K562 (cell line): ENCODE data around the gene GPR153.

ENCODE experiments used
- E2F1 ChIP-seq: sonication (generic); formaldehyde crosslinking; IDR thresholded peaks from 2 replicates; pipeline ENCODE4 v1.8.1; 2023; ENCODE audit warnings: mild to moderate bottlenecking, missing genetic modification reagents, moderate library complexity
- GATA2 ChIP-seq: sonication (generic); formaldehyde crosslinking; IDR thresholded peaks from 2 replicates; pipeline ENCODE4 v1.4.0; 2020; ENCODE audit warnings: mild to moderate bottlenecking, missing genetic modification reagents
- HMG20B ChIP-seq: fragments of 250-450 bp; sonication (Bioruptor Pico); IDR thresholded peaks from 2 replicates; pipeline ENCODE4 v1.5.0; 2021; ENCODE audit warnings: mild to moderate bottlenecking
- NEUROD1 ChIP-seq: fragments of 150-350 bp; IDR thresholded peaks from 2 replicates; pipeline ENCODE4 v1.6.1; 2014; ENCODE audit warnings: borderline replicate concordance, low read length, low read depth; ENCODE audit not compliant: partially characterized antibody
- PCBP2 ChIP-seq: fragments of 200-400 bp; formaldehyde crosslinking; IDR thresholded peaks from 2 replicates; pipeline ENCODE4 v1.6.1; 2018; ENCODE audit warnings: low read length, low read depth, mild to moderate bottlenecking, moderate library complexity; ENCODE audit not compliant: poor library complexity, severe bottlenecking
- PPARD ChIP-seq: fragments of 250-450 bp; sonication (Bioruptor Pico); IDR thresholded peaks from 2 replicates; pipeline ENCODE4 v1.8.0; 2022; ENCODE audit warnings: inconsistent platforms, mild to moderate bottlenecking, moderate library complexity
- TF ChIP-seq, protein P1 (sequence below), 3 experiments: IDR thresholded peaks in 2 of 3; conservative IDR thresholded peaks in 1 of 3; 2 replicates each; pipeline ENCODE4 v1.5.1; 2011 to 2012; ENCODE audit warnings: low read length in 3 of 3, mild to moderate bottlenecking in 3 of 3, control low read depth in 2 of 3, improper control_type of control experiment in 1 of 3, inconsistent platforms in 1 of 3, low read depth in 1 of 3, mixed read lengths in 1 of 3, moderate library complexity in 1 of 3; ENCODE audit not compliant: insufficient read depth in 2 of 3

DNA sequence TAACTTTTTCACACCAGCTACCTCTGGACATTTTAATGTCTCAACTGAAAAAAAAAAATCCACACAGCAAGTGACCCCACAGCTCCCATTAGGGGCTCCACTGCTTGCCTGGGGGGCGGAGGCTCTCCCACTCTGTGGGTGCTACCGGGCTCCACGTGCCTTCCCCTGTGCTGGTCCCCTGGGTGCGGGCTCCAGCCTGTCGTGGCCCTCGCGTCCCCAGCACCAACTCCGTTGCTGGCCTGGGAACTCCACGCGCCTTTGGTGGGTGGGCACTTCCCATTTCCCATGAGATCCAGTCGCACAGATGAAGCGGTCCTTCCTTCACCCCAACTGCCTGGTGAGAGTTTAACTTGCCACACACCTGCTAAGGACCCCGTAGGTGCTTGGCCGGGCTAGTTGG is 27.1 kb upstream of the GPR153 start:
- TF ChIP-seq GATA2 (no peak), PPARD (CRISPR knock-in tag) (no peak), E2F1 (CRISPR knock-in tag) (no peak), HMG20B (no peak), PCBP2 (no peak), NEUROD1 (no peak)
- TF ChIP-seq, protein P1, sequence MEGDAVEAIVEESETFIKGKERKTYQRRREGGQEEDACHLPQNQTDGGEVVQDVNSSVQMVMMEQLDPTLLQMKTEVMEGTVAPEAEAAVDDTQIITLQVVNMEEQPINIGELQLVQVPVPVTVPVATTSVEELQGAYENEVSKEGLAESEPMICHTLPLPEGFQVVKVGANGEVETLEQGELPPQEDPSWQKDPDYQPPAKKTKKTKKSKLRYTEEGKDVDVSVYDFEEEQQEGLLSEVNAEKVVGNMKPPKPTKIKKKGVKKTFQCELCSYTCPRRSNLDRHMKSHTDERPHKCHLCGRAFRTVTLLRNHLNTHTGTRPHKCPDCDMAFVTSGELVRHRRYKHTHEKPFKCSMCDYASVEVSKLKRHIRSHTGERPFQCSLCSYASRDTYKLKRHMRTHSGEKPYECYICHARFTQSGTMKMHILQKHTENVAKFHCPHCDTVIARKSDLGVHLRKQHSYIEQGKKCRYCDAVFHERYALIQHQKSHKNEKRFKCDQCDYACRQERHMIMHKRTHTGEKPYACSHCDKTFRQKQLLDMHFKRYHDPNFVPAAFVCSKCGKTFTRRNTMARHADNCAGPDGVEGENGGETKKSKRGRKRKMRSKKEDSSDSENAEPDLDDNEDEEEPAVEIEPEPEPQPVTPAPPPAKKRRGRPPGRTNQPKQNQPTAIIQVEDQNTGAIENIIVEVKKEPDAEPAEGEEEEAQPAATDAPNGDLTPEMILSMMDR (IDR thresholded peaks at IDR 0.05 in 2 of 3, conservative IDR thresholded peaks at IDR 0.05 in 1 of 3; ENCODE audit: insufficient read depth in 2 of 3, low read depth in 1 of 3, low read length in 3 of 3) = no peak
